Sciatic nerve (tissue), 1 donor: ENCODE results near the gene TOMM7. TPM values are rescaled to one million over a fixed set of nuclear protein-coding genes. Genes with fewer than 3 reads are reported as not detected.

ENCODE experiments used
- total RNA-seq: library from RNA; stranded (reverse); fragmentation: NEBNext Ultra II Directional; extraction: Animal tissue kit (Norgen Biotek cat#: 25700); gene quantifications from one replicate; pipeline ENCODE4 v1.2.1, GENCODE V29; 2021
- donor health status: DM: no; HTN: no; CAD: no.

Gene TOMM7
- total RNA-seq, 1 donor from 2014 or later = 322 TPM

Other genes with a start within 250 kb of the TOMM7 start
- 28.1 TPM for gene IL6, start 95.6 kb downstream of the TOMM7 start, total RNA-seq
- 60.0 TPM for gene HYCC1, start 191.3 kb upstream of the TOMM7 start, total RNA-seq